ENCODE measurements around the gene HTRA1.

The HTRA1 gene

GRCh38 chr10:122461367-122461728 lies at the start of gene HTRA1:
Gene HTRA1, plus strand, starts transcription at chr10:122461553. Its CDS starts 100 bp downstream, at chr10:122461653.
- no peak for DNase-seq (ENCODE audit: insufficient read length, low spot score)
- FAIRE-seq = no peak

GRCh38 chr10:122413327-122413726 lies 48.0 kb upstream of the HTRA1 start:
- FAIRE-seq = no peak
- DNase-seq (ENCODE audit: insufficient read length, low spot score) = no peak

- FAIRE-seq (no peak), DNase-seq (ENCODE audit: insufficient read length, low spot score) (no peak)
Measured at GRCh38 chr10:122417667-122418066, 43.7 kb upstream of the HTRA1 start.

- FAIRE-seq (no peak), DNase-seq (ENCODE audit: insufficient read length, low spot score) (no peak)
Measured at GRCh38 chr10:122419016-122419415, 42.3 kb upstream of the HTRA1 start.

GRCh38 chr10:122419876-122420623 lies 41.3 kb upstream of the HTRA1 start:
- FAIRE-seq (no peak), DNase-seq (ENCODE audit: insufficient read length, low spot score) (no peak)

GRCh38 chr10:122420624-122421007 lies 40.7 kb upstream of the HTRA1 start:
- FAIRE-seq = no peak

GRCh38 chr10:122421054-122421625 lies 40.2 kb upstream of the HTRA1 start:
- no peak for FAIRE-seq
- DNase-seq (ENCODE audit: insufficient read length, low spot score) = no peak

More at GRCh38 chr10:122420624-122421007, 40.7 kb upstream of the HTRA1 start:
- no peak for DNase-seq (ENCODE audit: insufficient read length, low spot score)

- no peak for FAIRE-seq
- no peak for DNase-seq (ENCODE audit: insufficient read length, low spot score)
Measured at GRCh38 chr10:122421742-122422141, 39.6 kb upstream of the HTRA1 start.

- DNase-seq (ENCODE audit: insufficient read length, low spot score) (no peak), FAIRE-seq (no peak)
Measured at GRCh38 chr10:122422266-122422989, 38.9 kb upstream of the HTRA1 start.

GRCh38 chr10:122424059-122424458 lies 37.3 kb upstream of the HTRA1 start:
- DNase-seq (ENCODE audit: insufficient read length, low spot score) = no peak
- no peak for FAIRE-seq

- no peak for FAIRE-seq
- DNase-seq (ENCODE audit: insufficient read length, low spot score) = no peak
Measured at GRCh38 chr10:122426829-122427228, 34.5 kb upstream of the HTRA1 start.

- DNase-seq (ENCODE audit: insufficient read length, low spot score) = no peak
- no peak for FAIRE-seq
Measured at GRCh38 chr10:122427280-122427679, 34.1 kb upstream of the HTRA1 start.

- DNase-seq (ENCODE audit: insufficient read length, low spot score) = no peak
- FAIRE-seq = peak; percentile 8
Measured at GRCh38 chr10:122435212-122435827, 26.0 kb upstream of the HTRA1 start.

- no peak for DNase-seq (ENCODE audit: insufficient read length, low spot score)
- no peak for FAIRE-seq
Measured at GRCh38 chr10:122441961-122442360, 19.4 kb upstream of the HTRA1 start.

- no peak for FAIRE-seq
- no peak for DNase-seq (ENCODE audit: insufficient read length, low spot score)
Measured at GRCh38 chr10:122445469-122445868, 15.9 kb upstream of the HTRA1 start.

GRCh38 chr10:122445904-122446303 lies 15.4 kb upstream of the HTRA1 start:
- DNase-seq (ENCODE audit: insufficient read length, low spot score) (no peak), FAIRE-seq (no peak)

GRCh38 chr10:122446668-122447423 lies 14.5 kb upstream of the HTRA1 start:
- DNase-seq (ENCODE audit: insufficient read length, low spot score) (no peak), FAIRE-seq (no peak)

- DNase-seq (ENCODE audit: insufficient read length, low spot score) = no peak
- no peak for FAIRE-seq
Measured at GRCh38 chr10:122448600-122448999, 12.8 kb upstream of the HTRA1 start.

- no peak for FAIRE-seq
- no peak for DNase-seq (ENCODE audit: insufficient read length, low spot score)
Measured at GRCh38 chr10:122449153-122449552, 12.2 kb upstream of the HTRA1 start.

GRCh38 chr10:122450353-122450990 lies 10.9 kb upstream of the HTRA1 start:
- DNase-seq (ENCODE audit: insufficient read length, low spot score) = no peak
- FAIRE-seq = no peak
